ENCODE results near the gene FAM240B.

Gene FAM240B

DNA sequence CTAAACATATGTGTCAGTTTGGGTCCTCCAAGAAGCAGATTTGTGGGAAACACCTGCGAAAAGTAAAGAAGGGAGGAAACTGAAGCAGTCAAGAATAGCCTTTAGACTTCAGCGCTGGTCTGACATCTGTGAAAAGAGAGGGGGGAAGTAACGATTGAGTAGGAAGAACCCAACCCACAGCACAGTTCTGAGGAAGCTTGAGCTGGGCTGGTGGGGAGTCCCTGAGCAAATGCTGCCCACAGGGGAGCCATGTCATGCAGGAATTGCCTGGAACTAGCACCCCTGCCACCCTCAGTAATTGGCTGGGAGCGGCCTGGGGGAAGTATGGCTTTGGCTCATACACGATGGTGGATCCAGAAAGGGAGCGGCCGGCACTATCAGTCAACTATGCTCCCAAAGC, 20.6 kb downstream of the FAM240B start:
- peak; percentile 32 for DNase-seq

DNA sequence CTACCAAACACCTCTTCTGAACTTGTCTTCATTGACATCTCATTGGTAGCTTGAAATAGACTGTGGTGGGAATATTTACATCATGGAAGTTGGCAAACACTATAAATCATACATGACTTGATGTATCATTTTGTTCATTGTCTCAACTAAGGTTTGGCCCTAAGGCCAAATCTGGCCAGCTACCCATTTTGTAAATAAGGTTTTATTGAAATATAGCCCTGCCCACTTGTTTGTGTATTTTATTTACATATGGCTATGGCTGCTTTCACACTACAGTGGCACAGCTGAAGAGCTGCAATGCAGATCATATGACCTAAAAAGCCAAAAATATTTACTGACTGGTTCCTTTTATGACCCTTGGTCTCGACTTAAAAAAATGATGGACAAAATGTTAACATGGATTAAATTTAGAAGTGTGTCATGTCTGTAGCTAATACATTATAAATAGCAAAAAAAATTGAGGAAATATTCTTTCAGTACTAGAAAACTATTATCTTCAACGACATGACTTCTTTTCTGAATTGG, 22.1 kb downstream of the FAM240B start:
- DNase-seq = no peak

DNA sequence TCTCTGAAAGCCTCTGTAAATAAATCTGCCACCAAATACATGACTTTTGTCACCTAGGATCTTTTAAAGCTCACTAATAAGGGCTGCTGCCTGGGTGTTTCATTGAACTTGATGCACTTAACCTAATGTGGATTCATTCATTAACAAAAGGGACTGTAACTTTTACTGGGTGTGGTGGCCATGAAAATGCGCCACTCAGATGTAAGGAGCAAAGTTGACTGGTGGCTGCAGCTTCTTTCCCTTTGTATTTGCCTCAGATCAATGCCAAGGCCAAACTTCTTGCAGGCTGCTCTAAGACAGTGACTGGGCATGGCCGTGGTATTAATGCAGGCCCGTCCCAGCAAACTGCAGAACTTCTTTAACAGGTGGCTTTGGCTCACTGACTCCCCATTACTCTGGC, 22.9 kb downstream of the FAM240B start:
- no peak for DNase-seq

DNA sequence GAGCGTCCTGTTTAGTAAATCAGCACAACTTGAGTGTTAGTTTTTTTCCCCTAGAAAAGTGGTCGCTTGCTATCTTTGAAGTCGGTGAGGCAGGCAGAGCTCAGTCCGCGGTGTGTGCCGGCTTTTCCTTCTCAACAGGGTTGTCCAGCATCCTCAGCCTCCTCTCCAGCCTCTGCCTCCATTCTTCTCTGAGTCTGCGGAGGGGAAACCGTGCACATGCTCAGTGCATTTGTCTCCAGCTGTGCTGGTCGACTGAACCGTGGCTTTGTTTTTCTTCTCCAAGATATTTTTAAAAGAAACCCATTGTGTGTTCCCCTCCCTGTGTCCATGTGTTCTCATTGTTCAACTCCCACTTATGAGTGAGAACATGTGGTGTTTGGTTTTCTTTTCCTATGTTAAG, 25.3 kb downstream of the FAM240B start:
- DNase-seq = no peak

DNA sequence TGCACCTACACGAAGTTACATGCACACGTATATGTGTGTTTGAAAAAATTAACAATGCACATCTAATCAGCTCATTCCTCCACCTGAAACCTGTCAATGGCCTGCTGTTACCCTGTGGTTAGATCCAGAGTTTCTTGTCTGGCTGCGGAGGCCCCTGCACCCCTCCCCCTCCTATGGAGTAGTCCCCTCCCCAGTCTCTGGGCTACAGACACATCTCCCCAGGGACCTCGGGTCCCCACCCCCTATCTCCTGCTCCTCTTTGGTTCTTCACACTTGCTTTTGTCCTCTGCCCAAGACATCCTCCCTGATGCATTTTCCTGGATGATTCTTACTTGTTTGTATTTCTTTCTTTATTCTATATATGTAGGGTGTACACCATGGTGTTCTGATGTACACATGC, 27.2 kb downstream of the FAM240B start:
- no peak for DNase-seq

DNA sequence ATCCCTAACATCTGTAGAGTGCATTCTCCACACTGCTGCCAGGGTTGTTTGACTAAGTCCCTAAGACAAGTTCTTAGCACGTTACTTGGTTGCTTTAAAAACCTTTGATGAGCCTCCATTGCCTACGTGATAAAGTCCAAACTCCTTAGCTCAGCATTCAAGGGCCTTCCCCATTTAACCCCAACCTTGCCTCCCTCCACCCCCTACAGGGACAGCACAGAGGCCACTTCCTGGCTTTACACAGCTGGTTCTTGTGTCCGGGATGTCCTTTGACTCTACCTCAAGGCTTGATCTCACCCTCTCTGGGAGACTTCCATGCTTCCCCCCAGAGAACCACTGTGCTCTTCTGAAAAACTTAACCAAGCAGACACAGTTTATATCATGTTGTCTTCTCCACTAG, 29.4 kb downstream of the FAM240B start:
- DNase-seq = no peak

DNA sequence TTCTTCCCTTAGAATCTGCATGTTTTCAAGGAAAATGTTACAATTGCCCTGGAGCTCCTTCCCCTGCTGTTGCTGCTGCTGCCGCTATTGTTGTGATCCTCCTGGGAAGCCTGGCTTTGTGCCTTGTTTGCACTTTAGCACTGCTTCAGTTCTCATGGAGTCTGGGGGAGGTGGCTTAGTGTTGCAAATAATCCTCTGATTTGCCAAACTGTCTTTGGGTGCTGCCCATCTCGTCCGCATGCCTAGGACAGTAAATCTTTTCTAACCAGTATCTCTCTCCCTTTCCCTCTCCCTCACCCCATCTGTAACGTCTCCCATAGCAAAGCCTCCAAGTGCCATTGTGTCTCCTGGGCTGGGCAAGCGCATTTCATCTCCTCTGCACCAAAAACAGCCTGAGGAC, 30.3 kb downstream of the FAM240B start:
- no peak for DNase-seq

DNA sequence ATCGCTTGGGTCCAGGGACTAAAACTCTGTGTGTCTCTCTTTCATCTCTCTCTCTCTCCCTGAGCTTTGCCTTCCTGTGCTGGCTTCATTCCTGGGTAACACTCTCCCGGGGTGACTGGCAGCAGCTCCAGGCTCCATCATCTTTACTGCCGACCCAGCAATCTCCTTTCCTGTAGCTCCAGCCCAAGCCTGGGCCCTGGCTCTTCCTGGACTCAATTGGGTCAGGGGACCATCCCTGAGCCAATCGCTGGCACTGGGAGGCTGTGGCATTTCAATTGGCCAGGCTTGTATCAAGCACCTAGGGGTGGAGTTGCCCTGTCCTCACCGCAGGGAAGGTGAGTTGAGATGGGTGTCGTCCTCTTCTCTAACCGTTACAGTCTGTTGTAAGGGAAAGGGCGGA, 31.9 kb downstream of the FAM240B start:
- DNase-seq = no peak

DNA sequence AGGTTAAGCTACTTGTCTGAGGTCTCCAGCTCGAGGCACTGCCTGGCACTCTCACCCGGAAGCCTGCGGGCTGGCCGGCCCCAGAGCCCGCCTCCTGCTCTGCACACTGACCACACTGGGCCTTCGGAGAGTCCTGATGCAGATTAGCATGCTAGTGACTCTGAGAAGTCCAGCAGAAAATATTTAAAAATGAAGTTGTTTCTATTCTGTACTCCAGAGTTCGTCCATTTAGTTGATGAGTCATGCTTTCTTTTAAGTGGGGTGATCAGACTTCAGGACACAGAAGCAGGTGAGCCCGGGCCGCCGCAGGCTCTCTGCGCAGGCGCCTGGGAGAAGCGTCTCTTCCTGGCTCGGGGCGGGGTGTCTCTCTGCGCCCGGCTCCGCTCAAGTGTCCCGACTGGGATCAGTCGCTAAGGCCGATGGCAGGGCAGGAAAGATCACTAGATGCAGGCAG, 32.5 kb downstream of the FAM240B start:
- DNase-seq = no peak

DNA sequence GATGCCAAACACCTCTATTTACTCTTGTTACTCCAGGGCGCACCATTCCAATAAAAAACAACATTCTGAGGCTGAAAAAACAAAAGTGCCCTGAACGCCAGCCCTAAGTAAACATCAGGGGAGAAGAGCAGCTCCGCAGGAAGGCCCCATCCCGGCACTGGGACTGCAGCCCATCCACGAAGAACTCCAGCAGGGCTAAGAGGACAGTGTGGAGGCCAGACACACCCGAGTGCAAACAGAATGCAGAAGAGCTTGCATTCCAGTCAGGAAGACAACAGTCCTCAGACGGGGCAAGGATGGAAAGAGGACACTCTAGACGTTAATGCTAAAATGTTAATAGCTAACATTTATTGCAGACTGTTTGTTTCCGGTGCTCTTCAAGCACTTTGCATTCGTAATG, 33.0 kb downstream of the FAM240B start:
- DNase-seq = no peak

DNA sequence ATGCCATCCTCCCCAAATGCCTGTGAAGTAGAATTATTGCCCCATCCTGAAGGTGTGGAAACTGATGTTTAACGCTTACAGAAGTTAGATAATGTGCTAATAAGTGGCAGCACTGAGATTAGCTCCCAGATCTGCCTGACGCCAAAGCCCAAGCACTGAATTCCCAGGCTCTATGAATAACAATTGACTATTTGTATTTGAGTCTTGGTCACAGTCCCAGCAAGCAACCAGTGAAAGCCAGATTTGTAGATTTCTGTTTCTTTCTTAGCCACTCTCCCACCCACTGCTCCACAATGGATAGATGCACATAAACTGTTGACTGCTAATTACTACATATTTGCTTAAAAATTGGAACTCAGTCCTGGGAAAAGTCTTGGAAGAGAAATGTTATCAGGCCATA, 34.4 kb downstream of the FAM240B start:
- DNase-seq = no peak

DNA sequence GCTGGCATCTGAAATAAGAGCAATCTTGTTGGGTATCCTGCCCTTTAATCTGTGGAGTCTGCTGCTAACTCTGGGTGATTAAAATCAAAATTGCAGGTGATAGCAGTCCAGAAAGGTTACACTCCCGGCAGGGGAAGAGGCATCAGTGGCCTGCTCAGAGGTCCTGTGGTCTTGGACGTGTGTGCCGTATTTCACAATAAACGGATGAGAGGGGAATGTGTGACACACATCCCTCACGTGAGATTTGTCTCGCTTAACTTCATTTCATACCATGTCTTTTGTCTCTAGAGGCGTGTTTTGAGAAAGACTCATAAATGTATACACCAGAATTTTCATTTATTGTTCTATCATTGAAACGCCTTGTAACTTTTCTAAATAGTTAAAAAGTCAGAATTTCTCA, 36.6 kb downstream of the FAM240B start:
- DNase-seq = no peak

DNA sequence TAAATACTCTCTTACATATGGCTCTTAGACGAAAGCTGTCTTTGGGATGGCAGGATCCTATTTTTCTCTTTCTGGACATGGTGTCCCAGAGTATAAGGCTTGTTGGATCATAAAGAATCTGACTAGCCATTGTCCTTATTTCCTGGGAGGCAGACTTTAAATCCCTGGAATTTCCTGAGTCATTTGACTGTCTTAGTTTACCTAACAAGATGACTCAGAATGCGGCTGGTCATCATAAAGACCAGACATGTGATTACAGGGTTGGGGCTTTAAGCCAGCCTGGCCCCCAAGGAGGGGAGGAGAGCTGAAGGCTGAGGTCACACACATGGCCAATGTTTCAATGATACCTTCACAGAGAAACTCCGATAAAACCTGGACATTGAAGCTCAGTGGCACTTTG, 37.2 kb downstream of the FAM240B start:
- DNase-seq = no peak

DNA sequence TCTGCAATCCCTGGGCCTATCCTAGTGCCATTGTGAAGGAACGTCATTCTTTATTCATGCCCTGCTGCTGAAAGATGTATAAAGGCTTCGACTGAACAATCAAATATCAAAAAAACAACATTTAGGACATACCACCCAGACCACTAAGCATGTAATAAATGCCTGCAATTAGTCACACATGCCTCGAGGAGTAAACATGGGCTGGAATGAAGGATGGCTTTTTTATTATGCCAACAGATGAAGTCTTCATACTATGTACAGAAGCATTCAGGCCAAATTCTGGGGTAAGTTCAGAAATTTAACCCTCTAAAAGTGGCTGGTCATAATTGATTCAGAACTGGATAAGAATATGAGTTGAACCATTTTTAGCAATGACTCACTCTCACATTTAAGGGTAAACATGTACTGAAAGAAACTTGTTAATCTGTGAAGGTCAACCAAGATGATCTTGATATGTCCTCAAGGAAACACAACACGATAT, 38.1 kb downstream of the FAM240B start:
- no peak for DNase-seq

DNA sequence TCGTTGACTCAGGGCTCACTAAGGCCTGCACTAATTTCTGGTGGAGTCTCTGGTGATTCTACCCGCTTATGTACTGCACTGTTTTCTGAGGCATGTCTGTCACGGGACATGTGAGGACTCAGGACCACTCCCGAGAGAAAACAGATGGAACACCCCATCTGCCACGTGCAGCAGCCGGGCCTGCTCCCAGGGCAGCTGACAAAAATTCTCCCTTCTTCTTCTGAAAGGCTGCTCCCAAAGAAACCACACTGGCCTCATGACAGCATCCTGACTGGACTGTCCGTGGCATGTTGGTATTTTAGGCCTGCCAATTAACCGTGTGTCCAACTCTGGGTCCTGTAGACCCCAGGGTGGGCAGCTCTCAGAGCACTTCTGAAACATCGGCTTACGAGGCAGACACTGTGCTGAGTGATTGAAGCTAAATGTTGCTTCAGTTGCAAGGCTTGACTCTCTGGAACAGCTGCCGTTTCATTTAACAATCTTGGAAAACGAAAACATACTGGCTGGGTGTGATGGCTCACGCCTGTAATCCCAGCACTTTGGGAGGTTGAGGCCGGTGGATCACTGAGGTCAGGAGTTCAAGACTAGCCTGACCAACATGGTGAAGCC, 39.0 kb downstream of the FAM240B start:
- DNase-seq = no peak

DNA sequence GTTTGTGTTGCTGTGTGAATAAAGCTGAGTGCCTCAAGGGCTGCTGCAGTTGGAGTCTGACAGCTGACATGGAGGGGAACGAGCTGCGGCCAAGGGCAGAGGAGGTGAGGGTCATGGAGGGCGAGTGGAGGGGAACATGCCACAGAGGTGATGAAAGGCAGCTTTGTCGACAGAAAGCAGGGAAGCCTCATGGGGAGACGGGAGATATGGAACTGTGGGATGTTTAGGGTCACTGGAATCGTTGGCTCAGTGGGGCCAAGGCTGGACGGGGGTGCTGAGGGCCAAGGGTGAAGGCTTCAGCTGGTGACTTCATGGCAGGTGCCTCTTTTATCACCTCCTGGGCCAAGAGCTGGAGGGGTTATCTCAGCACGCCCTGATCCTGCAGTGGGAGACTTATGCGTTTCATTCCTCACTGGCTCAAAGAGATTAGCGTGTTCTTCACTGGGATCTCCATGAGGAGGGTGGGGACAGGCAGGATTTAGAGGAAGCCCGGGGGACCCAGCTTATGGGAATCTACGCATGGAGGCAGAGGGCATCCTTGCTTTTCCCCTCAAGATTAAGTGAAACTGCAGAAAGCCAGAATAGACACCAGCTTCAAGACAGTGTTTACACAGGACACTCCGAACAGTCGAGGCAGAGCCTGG, 42.2 kb downstream of the FAM240B start:
- DNase-seq = no peak

DNA sequence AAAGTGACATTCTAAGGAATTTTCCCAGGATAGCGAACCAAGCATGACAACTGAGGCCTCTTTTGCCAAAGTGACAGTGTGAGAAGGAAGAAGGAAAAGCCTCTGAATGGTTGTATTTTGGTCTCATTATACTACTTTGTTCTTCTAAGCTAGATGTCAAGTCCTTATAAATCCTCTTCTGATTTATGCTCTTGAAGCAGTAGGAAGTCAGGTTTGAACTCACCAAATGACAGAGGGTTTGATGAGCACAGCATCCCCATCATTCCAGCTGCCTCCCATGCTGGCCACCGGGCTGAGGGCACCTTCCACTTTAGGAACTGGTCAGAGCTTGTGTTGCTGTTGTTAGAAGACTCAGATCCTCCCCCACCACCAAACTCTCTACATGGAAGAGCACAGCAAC, 44.1 kb downstream of the FAM240B start:
- DNase-seq = no peak

DNA sequence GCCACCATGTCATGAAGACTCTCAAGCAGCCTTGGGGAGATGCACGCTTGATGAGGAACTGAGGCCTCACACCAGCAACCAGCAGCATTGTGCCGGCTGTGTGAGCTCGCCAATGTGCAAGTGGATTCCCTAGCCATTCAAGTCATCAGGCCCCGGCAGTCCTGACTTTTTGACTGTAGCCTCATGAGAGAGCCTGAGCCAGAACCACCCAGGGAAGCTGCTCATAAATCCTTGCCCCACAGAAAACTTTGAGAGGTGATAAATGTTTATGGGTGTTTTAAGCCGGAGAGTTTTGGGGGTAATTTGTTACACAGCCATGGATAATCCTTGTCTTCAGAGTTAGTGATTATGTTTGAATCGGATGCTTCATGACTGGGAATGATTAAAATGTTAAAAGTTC, 44.7 kb downstream of the FAM240B start:
- DNase-seq = no peak

DNA sequence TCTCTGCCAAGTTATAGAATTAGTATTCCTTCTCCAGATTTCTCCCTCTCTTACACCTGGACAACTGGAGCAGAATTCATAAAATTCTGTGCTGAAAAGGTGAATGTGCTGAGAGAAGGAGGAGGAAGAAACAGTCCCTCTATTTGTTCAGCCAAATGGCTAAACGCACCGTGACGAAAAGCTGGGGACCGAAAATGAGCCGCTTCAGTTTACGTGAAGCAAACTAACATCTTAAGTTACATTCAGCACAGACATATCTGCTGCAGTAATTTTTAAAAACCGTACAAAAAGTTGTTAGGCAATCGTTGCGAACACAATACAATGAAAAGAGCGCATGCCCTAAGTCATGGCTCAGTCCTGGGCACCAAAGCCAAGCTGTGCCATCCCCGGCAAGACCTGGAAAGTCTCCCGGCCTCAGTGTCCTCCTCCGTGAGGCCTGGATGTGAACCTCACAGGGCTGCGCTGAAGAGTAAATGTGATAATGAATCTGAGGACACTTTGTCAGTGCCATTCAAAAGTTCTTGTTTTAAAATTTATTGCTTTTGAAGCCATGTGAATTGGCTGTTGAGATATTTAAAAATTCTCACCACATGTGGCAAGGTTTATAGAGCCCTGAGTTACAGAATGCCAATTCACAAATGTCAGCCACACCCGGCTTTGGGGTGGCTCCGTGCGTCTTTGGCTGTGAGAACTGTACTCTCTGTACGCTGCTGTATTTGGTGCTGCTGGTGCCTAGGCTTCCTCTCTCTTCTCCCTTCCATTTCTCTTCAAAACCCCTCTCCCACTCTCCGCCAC, 46.3 kb downstream of the FAM240B start:
- DNase-seq = no peak

DNA sequence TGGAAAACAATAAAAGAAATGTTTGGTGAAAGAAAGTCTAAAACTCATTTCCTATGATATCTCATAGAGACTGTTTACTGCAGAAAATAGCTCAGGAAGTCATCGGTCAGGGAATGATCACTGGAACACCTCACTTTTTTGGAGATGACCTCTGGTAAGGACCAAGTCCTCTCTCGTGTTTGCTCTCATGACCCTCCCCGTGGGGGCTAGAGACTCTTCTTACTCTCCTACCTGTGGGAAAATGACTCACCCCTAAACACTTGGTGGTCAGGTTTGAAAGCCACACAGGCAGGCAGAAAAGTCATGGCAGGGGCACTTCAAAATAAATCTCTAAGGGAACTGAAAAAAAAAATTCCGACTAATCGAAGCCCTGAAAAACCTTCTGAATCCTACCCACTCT, 48.2 kb downstream of the FAM240B start:
- DNase-seq = no peak

DNA sequence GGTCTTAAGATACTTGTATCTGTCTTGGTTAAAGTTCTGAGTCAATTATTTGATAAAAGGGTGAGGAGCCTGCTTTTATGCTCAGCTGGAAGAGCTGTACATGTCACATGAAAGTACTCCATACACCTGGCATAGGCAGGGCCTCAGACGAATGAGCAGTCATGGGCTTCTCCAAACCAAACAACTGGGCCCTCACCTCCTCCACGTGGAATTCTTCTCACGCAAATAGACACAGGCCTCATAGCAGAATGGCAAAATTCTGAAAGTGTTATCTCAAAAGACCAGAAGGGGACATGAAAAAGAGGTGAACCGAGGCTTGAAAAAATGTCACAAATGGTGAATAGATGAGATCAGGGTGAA, 48.6 kb downstream of the FAM240B start:
- no peak for DNase-seq

DNA sequence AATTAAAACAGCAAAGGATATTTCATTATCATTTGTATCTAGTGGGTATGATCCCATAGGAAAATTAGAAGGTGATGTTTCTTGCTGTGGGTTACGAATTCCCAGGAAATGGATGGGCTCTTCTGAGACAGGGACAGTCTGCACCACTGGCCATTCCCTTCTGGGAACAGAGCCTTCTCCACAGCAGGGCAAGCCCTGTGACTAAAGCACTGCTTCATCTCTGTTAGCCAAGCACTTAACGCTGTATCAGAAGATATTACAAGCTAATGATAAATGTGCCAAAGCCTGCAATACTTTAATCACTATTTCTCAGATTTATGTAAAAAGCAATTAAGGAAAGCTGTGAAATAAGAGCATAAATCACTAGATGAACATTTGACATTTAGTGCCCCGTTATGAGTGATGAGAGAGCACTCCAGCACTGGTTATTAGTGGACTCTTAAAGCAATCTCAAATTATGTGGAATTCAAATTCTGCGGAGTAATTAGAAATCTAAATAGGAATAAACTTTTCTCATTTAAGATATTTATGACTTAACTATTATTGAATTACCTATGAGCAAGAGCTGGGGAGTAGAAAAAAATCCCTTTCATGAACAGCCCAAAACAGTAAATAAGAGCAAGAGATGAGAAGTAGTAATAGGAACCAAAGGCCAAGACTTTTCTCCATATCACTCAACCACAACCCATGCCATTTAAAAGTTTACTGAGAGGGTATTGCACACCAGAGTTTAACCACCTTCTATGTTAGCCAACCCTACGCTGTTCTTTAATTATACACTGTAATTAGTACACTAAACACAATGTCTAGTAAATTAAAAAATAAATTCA, 49.2 kb downstream of the FAM240B start:
- DNase-seq = no peak

Data from inflammatory macrophage treated with lipopolysaccharide for 4 hours (primary cell).